HCT116 (cell line): ENCODE measurements around the gene TFB1M.

Source experiments
- CTCF ChIP-seq, 3 experiments: fragments of 200-600 bp in 1 of 3; sonication (generic) in 1 of 3; IDR thresholded peaks in 2 of 3; conservative IDR thresholded peaks in 1 of 3; 2 replicates each; pipeline ENCODE4 v1.5.1; 2012 to 2017; ENCODE audit warnings: low read depth in 2 of 3, low read length in 2 of 3, antibody characterized with exemption in 1 of 3, borderline replicate concordance in 1 of 3, control low read depth in 1 of 3, mild to moderate bottlenecking in 1 of 3, mixed read lengths in 1 of 3, mixed run types in 1 of 3, moderate library complexity in 1 of 3; ENCODE audit not compliant: insufficient read depth in 1 of 3
- EGR1 ChIP-seq: IDR thresholded peaks from 2 replicates; pipeline ENCODE4 v1.6.1; 2012; ENCODE audit warnings: low read depth
- ELF1 ChIP-seq: IDR thresholded peaks from 2 replicates; pipeline ENCODE4 v1.6.1; 2012; ENCODE audit warnings: low read depth, borderline replicate concordance
- EZH2 ChIP-seq: fragments of 200-600 bp; sonication (generic); IDR thresholded peaks from 2 replicates; pipeline ENCODE4 v1.6.1; 2017; ENCODE audit warnings: antibody characterized with exemption, mixed run types
- EZH2phosphoT487 ChIP-seq: fragments of 200-600 bp; IDR thresholded peaks from 2 replicates; pipeline ENCODE4 v1.6.1; 2018; ENCODE audit warnings: antibody characterized with exemption, borderline replicate concordance
- POLR2A ChIP-seq: IDR thresholded peaks from 2 replicates; pipeline ENCODE4 v1.7.0; 2011; ENCODE audit warnings: borderline replicate concordance; ENCODE audit not compliant: insufficient read depth, insufficient read length; ENCODE audit errors: extremely low read depth
- POLR2AphosphoS5 ChIP-seq: IDR thresholded peaks from 2 replicates; pipeline ENCODE4 v1.6.1; 2011; ENCODE audit warnings: mild to moderate bottlenecking, low read depth, low read length, moderate library complexity
- RAD21 ChIP-seq: IDR thresholded peaks from 2 replicates; pipeline ENCODE4 v1.6.1; 2012; ENCODE audit warnings: low read depth, mild to moderate bottlenecking
- SIN3A ChIP-seq: IDR thresholded peaks from 2 replicates; pipeline ENCODE4 v1.6.1; 2012; ENCODE audit warnings: low read depth
- SP1 ChIP-seq: IDR thresholded peaks from 2 replicates; pipeline ENCODE4 v1.6.1; 2012; ENCODE audit warnings: low read depth
- TCF7L2 ChIP-seq: IDR thresholded peaks from 2 replicates; pipeline ENCODE4 v1.7.0; 2011; ENCODE audit warnings: borderline replicate concordance, inconsistent platforms; ENCODE audit not compliant: insufficient read depth, insufficient read length; ENCODE audit errors: extremely low read depth
- ZFX ChIP-seq: fragments of 450-650 bp; IDR thresholded peaks from 2 replicates; pipeline ENCODE4 v1.6.1; 2017

GRCh38 chr6:155354167-155354566 is 39.9 kb upstream of the TFB1M start:
- TF ChIP-seq CTCF (IDR thresholded peaks at IDR 0.05 in 2 of 3, conservative IDR thresholded peaks at IDR 0.05 in 1 of 3; ENCODE audit: borderline replicate concordance in 1 of 3, insufficient read depth in 1 of 3, low read depth in 2 of 3, low read length in 2 of 3) = no peak
- TF ChIP-seq ELF1 = no peak
- TF ChIP-seq SP1 = no peak
- no peak for TF ChIP-seq POLR2AphosphoS5
- TF ChIP-seq TCF7L2 = no peak
- no peak for TF ChIP-seq POLR2A
- no peak for TF ChIP-seq EZH2phosphoT487
- no peak for TF ChIP-seq ZFX
- TF ChIP-seq EGR1 = no peak
- TF ChIP-seq SIN3A = no peak
- TF ChIP-seq RAD21 = no peak
- no peak for TF ChIP-seq EZH2
